Measurements from ENCODE around the gene EN1.

Gene EN1

DNA sequence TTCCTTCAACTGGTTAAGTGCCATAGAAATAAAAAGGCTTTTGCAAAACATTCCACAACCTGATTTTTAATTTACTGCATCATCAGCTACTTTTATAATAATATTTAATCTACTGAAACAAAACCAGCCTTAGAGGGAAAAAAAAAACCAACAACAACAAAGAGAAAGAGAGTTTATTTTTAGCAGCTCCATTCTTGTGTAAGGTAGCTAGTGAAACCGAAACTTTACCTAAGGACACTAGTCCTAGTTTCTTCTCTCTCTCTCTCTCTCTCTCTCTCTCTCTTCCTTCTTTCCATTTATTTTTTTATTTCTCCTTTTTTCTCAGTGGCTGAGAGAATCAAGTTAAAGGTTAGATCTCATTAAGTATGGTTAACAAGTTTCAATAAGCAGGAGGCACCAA is 21.4 kb downstream of the EN1 start:
- H3K36me3 ChIP-seq, result no peaks in the 10 kb centered on the region
- no peak overlapping the region for H3K4me3 ChIP-seq (ENCODE audit: low read depth, low read length)

DNA sequence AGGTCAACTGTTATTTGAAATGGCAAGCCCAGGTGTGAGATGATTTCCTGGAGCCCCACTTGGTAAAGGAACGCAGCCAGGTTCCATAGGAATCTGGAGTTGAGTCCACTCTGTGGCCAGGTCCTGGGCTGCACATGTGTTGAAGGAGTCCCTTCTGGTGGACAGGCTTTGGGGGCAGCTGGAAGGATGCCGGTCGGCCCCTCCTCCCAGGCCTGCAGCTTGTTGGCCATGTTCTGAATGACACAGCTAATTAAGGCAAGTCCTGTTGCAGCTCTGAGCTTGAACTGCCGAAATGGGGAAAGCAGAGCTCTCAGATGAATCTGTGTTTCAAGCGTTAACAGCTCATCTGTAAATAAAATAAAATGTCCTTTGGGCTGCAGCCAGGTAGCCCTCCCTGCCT is 23.8 kb downstream of the EN1 start:
- Histone ChIP-seq H3K36me3 (no peaks in the 10 kb centered on the region), H3K9me3 (ENCODE audit: severe bottlenecking) (no peaks in the 10 kb centered on the region)
- DNase-seq, result no peak

More for the DNA sequence above, 21.4 kb downstream of the EN1 start:
- Histone ChIP-seq H3K27me3 (ENCODE audit: insufficient read depth, low read depth, severe bottlenecking) (peaks cover 95% of the 10 kb centered on the region), H3K27ac (no peak overlapping the region), H3K9me3 (ENCODE audit: severe bottlenecking) (no peaks in the 10 kb centered on the region)
- no peak for DNase-seq
- TF ChIP-seq, protein P1, sequence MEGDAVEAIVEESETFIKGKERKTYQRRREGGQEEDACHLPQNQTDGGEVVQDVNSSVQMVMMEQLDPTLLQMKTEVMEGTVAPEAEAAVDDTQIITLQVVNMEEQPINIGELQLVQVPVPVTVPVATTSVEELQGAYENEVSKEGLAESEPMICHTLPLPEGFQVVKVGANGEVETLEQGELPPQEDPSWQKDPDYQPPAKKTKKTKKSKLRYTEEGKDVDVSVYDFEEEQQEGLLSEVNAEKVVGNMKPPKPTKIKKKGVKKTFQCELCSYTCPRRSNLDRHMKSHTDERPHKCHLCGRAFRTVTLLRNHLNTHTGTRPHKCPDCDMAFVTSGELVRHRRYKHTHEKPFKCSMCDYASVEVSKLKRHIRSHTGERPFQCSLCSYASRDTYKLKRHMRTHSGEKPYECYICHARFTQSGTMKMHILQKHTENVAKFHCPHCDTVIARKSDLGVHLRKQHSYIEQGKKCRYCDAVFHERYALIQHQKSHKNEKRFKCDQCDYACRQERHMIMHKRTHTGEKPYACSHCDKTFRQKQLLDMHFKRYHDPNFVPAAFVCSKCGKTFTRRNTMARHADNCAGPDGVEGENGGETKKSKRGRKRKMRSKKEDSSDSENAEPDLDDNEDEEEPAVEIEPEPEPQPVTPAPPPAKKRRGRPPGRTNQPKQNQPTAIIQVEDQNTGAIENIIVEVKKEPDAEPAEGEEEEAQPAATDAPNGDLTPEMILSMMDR (IDR thresholded peaks at IDR 0.05; ENCODE audit: low read depth, low read length), result no peak

DNA sequence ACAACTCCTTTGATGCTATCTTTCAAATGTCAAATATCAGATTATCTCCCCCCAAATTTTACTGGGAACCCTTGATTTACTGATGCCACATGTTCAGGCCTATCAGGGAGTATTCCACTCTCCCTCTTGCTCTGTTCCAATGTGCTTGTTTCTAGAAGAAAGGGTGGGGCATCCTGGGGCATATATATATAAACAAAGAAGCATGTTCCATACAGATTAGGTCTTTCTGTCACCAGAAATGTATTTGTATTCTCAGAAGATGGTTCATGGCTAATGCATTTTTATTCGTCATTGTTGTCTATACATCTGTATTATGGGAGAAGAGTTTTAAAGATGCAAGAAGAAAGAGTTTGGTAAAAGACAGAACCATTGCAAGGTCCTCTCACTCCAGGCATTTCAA is 24.9 kb downstream of the EN1 start:
- Histone ChIP-seq H3K9me3 (ENCODE audit: severe bottlenecking) (no peaks in the 10 kb centered on the region), H3K4me3 (ENCODE audit: low read depth, low read length) (no peak overlapping the region), H3K27me3 (ENCODE audit: insufficient read depth, low read depth, severe bottlenecking) (peaks cover 94% of the 10 kb centered on the region), H3K27ac (no peak overlapping the region), H3K36me3 (no peaks in the 10 kb centered on the region)
- DNase-seq, result no peak
- TF ChIP-seq, protein P1 (IDR thresholded peaks at IDR 0.05; ENCODE audit: low read depth, low read length), result no peak

More for the DNA sequence above, 23.8 kb downstream of the EN1 start:
- Histone ChIP-seq H3K27ac (no peak overlapping the region), H3K4me3 (ENCODE audit: low read depth, low read length) (no peak overlapping the region), H3K27me3 (ENCODE audit: insufficient read depth, low read depth, severe bottlenecking) (peaks cover 94% of the 10 kb centered on the region)
- TF ChIP-seq, protein P1 (IDR thresholded peaks at IDR 0.05; ENCODE audit: low read depth, low read length), result no peak

DNA sequence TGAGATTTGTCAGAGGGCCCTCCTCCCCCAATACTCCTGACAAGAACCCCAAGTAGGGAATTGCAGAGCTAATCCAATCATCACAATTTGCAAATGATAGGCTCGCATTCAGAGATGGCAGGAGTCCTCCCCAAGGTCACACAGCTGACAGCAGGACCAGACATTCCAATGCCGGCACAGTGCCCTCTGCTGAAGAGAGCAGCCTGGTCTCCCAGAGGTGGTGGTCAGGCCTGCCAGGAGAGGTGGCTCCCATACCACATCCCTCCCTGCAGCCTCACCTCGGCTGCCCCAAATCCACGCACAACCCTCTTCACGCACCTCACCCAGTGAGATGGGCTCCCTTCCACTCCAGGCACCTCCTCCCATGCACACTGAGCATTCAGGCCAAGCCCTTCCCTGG is 25.4 kb downstream of the EN1 start:
- Histone ChIP-seq H3K9me3 (ENCODE audit: severe bottlenecking) (no peaks in the 10 kb centered on the region), H3K4me3 (ENCODE audit: low read depth, low read length) (no peak overlapping the region), H3K27me3 (ENCODE audit: insufficient read depth, low read depth, severe bottlenecking) (peaks cover 94% of the 10 kb centered on the region), H3K27ac (no peak overlapping the region), H3K36me3 (no peaks in the 10 kb centered on the region)
- TF ChIP-seq, protein P1 (IDR thresholded peaks at IDR 0.05; ENCODE audit: low read depth, low read length), result no peak
- no peak for DNase-seq

DNA sequence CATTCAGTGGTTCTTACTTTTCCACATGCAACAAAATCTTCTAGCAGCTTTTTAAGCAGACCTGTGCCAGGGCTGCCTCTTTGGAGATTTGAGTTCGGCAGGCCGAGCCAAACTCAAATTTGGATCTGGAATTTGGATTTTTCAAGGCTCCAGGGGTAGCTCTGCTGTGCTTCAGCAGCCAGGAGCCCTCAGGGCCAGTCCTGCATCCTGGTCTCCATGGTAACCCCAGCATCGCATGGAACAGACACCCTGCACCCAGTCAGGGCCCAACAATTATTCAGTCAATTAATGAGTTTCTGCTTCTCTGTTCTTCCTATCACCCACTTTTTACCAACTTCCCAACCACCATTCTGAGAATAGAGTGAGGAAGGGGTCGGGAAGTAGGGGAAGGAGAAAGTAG is 30.0 kb downstream of the EN1 start:
- Histone ChIP-seq H3K4me3 (ENCODE audit: low read depth, low read length) (no peak overlapping the region), H3K9me3 (ENCODE audit: severe bottlenecking) (no peaks in the 10 kb centered on the region), H3K36me3 (no peaks in the 10 kb centered on the region), H3K27me3 (ENCODE audit: insufficient read depth, low read depth, severe bottlenecking) (peaks cover 95% of the 10 kb centered on the region), H3K27ac (no peak overlapping the region)
- DNase-seq, result no peak
- TF ChIP-seq, protein P1 (IDR thresholded peaks at IDR 0.05; ENCODE audit: low read depth, low read length), result no peak

DNA sequence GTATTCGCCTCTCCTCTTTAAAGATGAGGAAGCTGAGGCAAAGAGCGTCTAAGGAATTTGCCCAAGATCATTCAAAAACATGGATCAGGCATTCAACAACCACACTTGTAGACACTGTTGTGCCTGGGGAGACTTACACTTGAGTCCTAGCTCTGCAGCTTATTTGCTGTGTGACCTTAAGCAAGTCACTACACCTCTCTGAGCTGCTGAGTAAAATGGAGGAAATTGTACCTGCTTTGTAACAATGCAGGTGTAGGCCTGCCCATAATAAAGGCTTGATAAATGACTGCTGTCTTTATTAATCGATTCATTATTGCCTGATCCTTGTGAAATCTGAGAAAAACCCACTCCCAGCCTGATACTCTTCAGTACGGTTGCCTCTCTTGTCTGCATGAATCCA is 30.8 kb downstream of the EN1 start:
- no peak overlapping the region for H3K4me3 ChIP-seq (ENCODE audit: low read depth, low read length)
- no peak for DNase-seq
- TF ChIP-seq, protein P1 (IDR thresholded peaks at IDR 0.05; ENCODE audit: low read depth, low read length), result no peak
- H3K27ac ChIP-seq, result no peak overlapping the region
- H3K36me3 ChIP-seq, result no peaks in the 10 kb centered on the region
- H3K27me3 ChIP-seq (ENCODE audit: insufficient read depth, low read depth, severe bottlenecking), result peaks cover 95% of the 10 kb centered on the region
- H3K9me3 ChIP-seq (ENCODE audit: severe bottlenecking), result no peaks in the 10 kb centered on the region
